ENCODE data around the gene TMTC3.

- TF ChIP-seq ELK4 (IDR thresholded peaks at IDR 0.05; ENCODE audit: borderline replicate concordance, low read depth, low read length) (no peak), ZNF292 (tag by site-specific recombination; IDR thresholded peaks at IDR 0.05; ENCODE audit: borderline replicate concordance, low read depth) (no peak), REST (tag by site-specific recombination; IDR thresholded peaks at IDR 0.05) (no peak), CTCF (tag by site-specific recombination; IDR thresholded peaks at IDR 0.05) (no peak), ZNF202 (tag by site-specific recombination; IDR thresholded peaks at IDR 0.05; ENCODE audit: borderline replicate concordance) (no peak), ZIC2 (tag by site-specific recombination; IDR thresholded peaks at IDR 0.05) (no peak)
These were observed 93.2 kb downstream of the TMTC3 start for GRCh38 chr12:88235183-88235833.
